ENCODE measurements around the gene APP.

Gene APP

GRCh38 chr21:25901330-25901979 is 269.1 kb downstream of the APP start:
- DNase-seq (ENCODE audit: low read depth): no peak

GRCh38 chr21:25898671-25899070 is 271.9 kb downstream of the APP start:
- DNase-seq (ENCODE audit: low read depth): no peak

- no peak for DNase-seq (ENCODE audit: low read depth)
Observed at GRCh38 chr21:25897383-25897782, 273.2 kb downstream of the APP start.

- DNase-seq (ENCODE audit: low read depth): no peak
Observed at GRCh38 chr21:25896501-25897056, 274.0 kb downstream of the APP start.

- DNase-seq (ENCODE audit: low read depth): no peak
Observed at GRCh38 chr21:25895565-25896205, 274.9 kb downstream of the APP start.

- DNase-seq (ENCODE audit: low read depth): no peak
Observed at GRCh38 chr21:25893191-25893590, 277.4 kb downstream of the APP start.

- no peak for DNase-seq (ENCODE audit: low read depth)
Observed at GRCh38 chr21:25891596-25891995, 279.0 kb downstream of the APP start.

- DNase-seq (ENCODE audit: low read depth): no peak
Observed at GRCh38 chr21:25890001-25890400, 280.6 kb downstream of the APP start.

- no peak for DNase-seq (ENCODE audit: low read depth)
Observed at GRCh38 chr21:25888711-25889110, 281.9 kb downstream of the APP start.

- DNase-seq (ENCODE audit: low read depth): no peak
Observed at GRCh38 chr21:25887646-25888306, 282.8 kb downstream of the APP start.

GRCh38 chr21:25887166-25887565 is 283.4 kb downstream of the APP start:
- no peak for DNase-seq (ENCODE audit: low read depth)

- no peak for DNase-seq (ENCODE audit: low read depth)
Observed at GRCh38 chr21:25885880-25886279, 284.7 kb downstream of the APP start.

GRCh38 chr21:25885405-25885804 is 285.2 kb downstream of the APP start:
- DNase-seq (ENCODE audit: low read depth): no peak

- DNase-seq (ENCODE audit: low read depth): no peak
Observed at GRCh38 chr21:25884311-25884710, 286.3 kb downstream of the APP start.

- DNase-seq (ENCODE audit: low read depth): no peak
Observed at GRCh38 chr21:25881524-25882376, 288.8 kb downstream of the APP start.

- no peak for DNase-seq (ENCODE audit: low read depth)
Observed at GRCh38 chr21:25879203-25879602, 291.4 kb downstream of the APP start.

- DNase-seq (ENCODE audit: low read depth): no peak
Observed at GRCh38 chr21:25878344-25878743, 292.2 kb downstream of the APP start.

- no peak for DNase-seq (ENCODE audit: low read depth)
Observed at GRCh38 chr21:25872271-25872670, 298.3 kb downstream of the APP start.

GRCh38 chr21:25871566-25871965 is 299.0 kb downstream of the APP start:
- DNase-seq (ENCODE audit: low read depth): no peak

- no peak for DNase-seq (ENCODE audit: low read depth)
Observed at GRCh38 chr21:25870084-25870483, 300.5 kb downstream of the APP start.

- DNase-seq (ENCODE audit: low read depth): no peak
Observed at GRCh38 chr21:25867061-25867460, 303.5 kb downstream of the APP start.

GRCh38 chr21:25863747-25864146 is 306.8 kb downstream of the APP start:
- no peak for DNase-seq (ENCODE audit: low read depth)
